ENCODE results near the gene FBLN2.

- no peak for TF ChIP-seq CTCF (IDR thresholded peaks at IDR 0.05; ENCODE audit: low read depth, low read length)
- no peak for TF ChIP-seq EZH2phosphoT487 (IDR thresholded peaks at IDR 0.05; ENCODE audit: low read depth)
Observed at GRCh38 chr3:13512451-13512850, 36.5 kb upstream of the FBLN2 start.
